ENCODE data around the gene SYNE2. TPM values are rescaled to one million over a fixed set of nuclear protein-coding genes. Genes with fewer than 3 reads are reported as not detected.
A peak's percentile ranks its signal among the peaks of the same experiment; 100 is the strongest.

SYNE2 gene
- total and polyA plus RNA-seq, 9 donors, result 65.1 to 262 (median 180) TPM

DNA sequence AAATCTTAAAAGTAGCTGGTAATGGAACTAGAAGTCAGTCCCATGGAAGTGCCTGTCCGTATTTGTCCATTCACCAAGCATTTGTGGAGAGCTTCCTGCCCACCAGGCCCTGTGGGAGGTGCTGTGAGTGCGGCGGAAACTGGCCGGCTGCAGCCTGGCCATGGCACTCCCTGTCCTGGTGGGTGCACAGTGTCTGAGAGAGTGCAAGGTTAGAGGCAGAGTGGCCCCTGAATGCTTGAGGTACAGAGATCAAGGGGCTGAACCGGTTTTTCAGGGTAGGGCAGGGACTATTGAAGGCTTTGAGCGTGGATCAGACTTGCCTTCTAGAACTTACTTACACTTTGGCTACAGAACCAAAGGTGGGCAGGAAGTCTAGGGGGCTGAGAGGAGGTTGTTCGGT lies 348.5 kb downstream of the SYNE2 start:
- 79 to 96% (median 93%) methylated on average over 7 of the region's 7 CpGs for WGBS, 3 donors

GRCh38 chr14:64201921-64202545 lies 349.2 kb downstream of the SYNE2 start:
- intact Hi-C loops (cut with DNase I), result no loop called here
- H3K36me3 ChIP-seq, result no peaks in the 10 kb centered on the region
- H3K27me3 ChIP-seq, result no peaks in the 10 kb centered on the region
- no peak for DNase-seq
- H3K4me3 ChIP-seq, result no peak overlapping the region
- no peaks in the 10 kb centered on the region for H3K9me3 ChIP-seq
- WGBS, 3 donors, result 82 to 91% (median 86%) methylated on average over 18 of the region's 18 CpGs
- H3K27ac ChIP-seq, result no peak overlapping the region
- TF ChIP-seq EP300 (IDR thresholded peaks at IDR 0.05), result no peak
- no peak for TF ChIP-seq CTCF (IDR thresholded peaks at IDR 0.05)
- no peak for TF ChIP-seq POLR2A (IDR thresholded peaks at IDR 0.05)
- peaks cover 27% of the 10 kb centered on the region for H3K4me1 ChIP-seq (ENCODE audit: insufficient read depth)

More for the DNA sequence above, 348.5 kb downstream of the SYNE2 start:
- Histone ChIP-seq H3K36me3 (no peaks in the 10 kb centered on the region), H3K9me3 (no peaks in the 10 kb centered on the region), H3K4me3 (no peak overlapping the region), H3K27ac (peak overlapping the region in 1 of 2 donors; percentile 10), H3K4me1 (ENCODE audit: insufficient read depth) (peaks cover 27% of the 10 kb centered on the region), H3K27me3 (no peaks in the 10 kb centered on the region)
- DNase-seq, result no peak
- TF ChIP-seq EP300 (IDR thresholded peaks at IDR 0.05) (no peak), CTCF (IDR thresholded peaks at IDR 0.05) (no peak), POLR2A (IDR thresholded peaks at IDR 0.05) (no peak)
- intact Hi-C loops (cut with DNase I), result no loop called here

GRCh38 chr14:64202716-64203115 lies 349.9 kb downstream of the SYNE2 start:
- H3K36me3 ChIP-seq, result no peaks in the 10 kb centered on the region
- no peaks in the 10 kb centered on the region for H3K27me3 ChIP-seq
- no peak for DNase-seq
- 22 to 67% (median 49%) methylated on average over 10 of the region's 10 CpGs for WGBS, 3 donors
- no peaks in the 10 kb centered on the region for H3K9me3 ChIP-seq
- H3K4me3 ChIP-seq, result no peak overlapping the region
- TF ChIP-seq POLR2A (IDR thresholded peaks at IDR 0.05) (no peak), EP300 (IDR thresholded peaks at IDR 0.05) (no peak), CTCF (IDR thresholded peaks at IDR 0.05) (no peak)
- no peak overlapping the region for H3K27ac ChIP-seq
- H3K4me1 ChIP-seq (ENCODE audit: insufficient read depth), result peaks cover 27% of the 10 kb centered on the region
- intact Hi-C loops (cut with DNase I), result no loop called here

DNA sequence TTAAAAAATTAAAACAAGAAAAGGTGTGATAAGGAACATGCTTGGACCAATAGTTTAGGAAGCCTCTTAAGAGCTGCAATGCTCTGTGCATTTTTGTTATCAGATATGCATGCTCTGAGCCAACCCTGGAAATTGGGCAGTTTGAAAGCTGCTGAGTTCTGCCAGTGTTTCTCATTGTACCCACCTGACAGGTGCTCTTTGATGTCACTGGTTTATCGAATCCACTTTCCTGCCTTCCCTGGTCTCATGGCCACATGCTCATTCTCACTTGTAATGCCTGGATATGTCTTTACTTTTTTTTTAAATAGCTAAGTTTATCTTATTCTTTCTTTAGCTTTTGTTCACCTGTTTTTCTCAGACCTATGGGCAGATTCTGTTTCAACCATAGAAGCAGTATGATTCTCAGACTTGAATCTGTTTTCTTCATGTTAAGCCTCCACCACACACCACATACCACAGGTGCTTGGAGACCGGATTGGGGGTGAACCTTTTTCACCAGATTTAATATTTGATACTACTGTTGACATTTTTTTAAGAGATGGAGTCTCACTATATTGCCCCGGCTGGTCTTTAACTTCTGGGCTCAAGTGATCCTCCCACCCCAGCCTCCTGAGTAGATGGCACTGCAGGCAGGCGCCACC lies 350.7 kb downstream of the SYNE2 start:
- no peak for DNase-seq
- Histone ChIP-seq H3K27ac (no peak overlapping the region), H3K4me1 (ENCODE audit: insufficient read depth) (peaks cover 22% of the 10 kb centered on the region), H3K9me3 (no peaks in the 10 kb centered on the region), H3K27me3 (no peaks in the 10 kb centered on the region), H3K4me3 (no peak overlapping the region), H3K36me3 (no peaks in the 10 kb centered on the region)
- no peak for TF ChIP-seq POLR2A (IDR thresholded peaks at IDR 0.05)
- no peak for TF ChIP-seq EP300 (IDR thresholded peaks at IDR 0.05)
- TF ChIP-seq CTCF (IDR thresholded peaks at IDR 0.05), result no peak
- intact Hi-C loops (cut with DNase I), result no loop called here
- WGBS, 3 donors, result 93 to 95% (median 94%) methylated on average over 4 of the region's 4 CpGs
